ENCODE data around the gene IL1RAP. TPM values are rescaled to one million over a fixed set of nuclear protein-coding genes. Genes with fewer than 3 reads are reported as not detected.

Gene IL1RAP
- total RNA-seq, 1 donor from 2014 or later = 32.0 TPM

GRCh38 chr3:190577225-190577624 is 63.3 kb downstream of the IL1RAP start:
- DNase-seq (ENCODE audit: low spot score) = no peak

DNA sequence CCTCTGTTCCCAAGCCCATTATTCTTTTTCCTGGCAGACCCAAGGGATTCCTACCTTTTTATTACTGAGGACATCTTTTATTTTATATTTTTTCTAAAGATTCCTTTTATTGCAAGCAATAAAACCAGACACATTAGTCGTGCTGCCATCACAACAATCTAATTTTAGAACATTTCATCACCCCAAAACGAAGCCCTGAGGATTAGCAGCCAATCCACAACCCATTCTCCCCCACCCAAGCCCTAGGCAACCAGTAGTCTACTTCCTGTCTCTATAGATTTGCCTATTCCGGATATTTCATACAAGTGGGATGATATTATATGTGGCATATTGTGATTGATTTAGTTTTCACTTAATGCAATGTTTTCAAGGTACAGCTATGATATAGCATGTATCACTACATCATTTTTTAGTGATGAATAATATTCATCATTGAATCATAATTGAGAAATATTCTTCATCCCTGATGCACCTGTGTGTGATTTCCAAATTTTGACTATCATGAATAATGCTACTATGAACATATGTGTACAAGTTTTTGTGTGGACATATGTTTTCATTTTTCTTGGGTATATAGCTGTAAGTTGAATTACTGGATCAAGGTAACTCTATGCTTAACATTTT is 65.7 kb downstream of the IL1RAP start:
- DNase-seq (ENCODE audit: low spot score) = no peak

GRCh38 chr3:190580417-190580816 is 66.5 kb downstream of the IL1RAP start:
- no peak for DNase-seq (ENCODE audit: low spot score)

DNA sequence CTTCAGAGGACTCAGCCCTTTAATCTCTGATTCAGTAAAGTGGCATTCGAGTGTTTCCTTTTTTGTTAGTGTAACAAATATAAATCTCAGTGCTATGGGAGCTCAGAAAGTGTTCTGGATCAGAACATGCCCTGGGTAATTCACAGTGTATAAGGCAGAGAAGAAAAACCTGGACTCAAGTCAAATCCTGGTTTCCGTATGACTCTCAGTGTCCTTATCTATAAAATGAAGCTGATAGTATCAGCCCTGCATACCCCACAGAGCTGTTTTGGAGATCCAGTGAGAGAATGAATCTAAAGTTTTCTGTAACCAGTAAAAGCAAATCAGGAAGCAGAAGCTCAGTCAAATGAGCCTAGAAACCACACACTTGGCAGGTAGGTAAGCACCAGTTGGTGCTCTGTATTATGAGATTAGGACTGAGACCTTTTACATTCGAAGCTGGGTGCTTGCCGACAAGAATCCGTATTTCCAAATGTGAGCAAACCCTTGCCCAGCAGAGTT is 67.2 kb downstream of the IL1RAP start:
- DNase-seq (ENCODE audit: low spot score) = no peak

- DNase-seq (ENCODE audit: low spot score) = no peak
Observed at GRCh38 chr3:190582667-190583066, 68.8 kb downstream of the IL1RAP start.

DNA sequence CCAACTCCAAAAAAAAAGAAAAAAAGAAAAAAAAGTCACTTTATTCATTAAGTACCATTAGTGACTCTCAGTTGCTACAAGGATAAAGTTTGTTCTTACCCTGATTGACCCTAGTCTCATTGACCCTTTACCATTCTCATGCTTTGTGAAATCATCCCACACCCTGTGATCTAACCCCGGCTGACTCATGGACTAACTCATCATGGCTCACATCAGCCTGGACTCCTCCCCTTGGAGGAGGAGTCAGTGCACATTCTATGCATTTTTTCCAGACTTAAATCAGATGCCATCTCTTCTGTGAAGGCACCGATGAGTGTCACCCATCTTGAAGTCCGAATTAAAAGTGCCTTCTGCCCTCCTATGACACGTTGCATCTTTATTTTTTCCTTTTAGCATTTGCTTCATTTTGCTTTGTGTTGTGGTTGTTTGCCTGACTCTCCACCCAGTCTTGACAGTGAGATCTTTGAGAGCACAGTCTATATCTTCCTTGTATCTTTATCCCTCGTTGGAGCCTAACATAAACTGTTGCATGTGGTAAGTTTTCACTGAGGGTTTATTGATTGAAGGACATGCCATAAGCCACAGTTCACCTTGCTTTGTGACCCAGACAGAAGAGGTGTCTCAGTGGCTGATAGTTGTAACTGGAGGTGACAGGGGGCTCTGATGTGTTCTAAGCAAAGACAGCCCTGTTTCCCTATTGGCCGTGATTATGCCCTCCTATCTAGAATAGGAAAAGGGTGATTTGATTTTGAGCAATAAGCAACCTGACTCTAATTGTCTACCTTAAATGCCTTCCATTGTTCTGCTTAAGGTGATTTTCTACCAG is 72.1 kb downstream of the IL1RAP start:
- no peak for DNase-seq (ENCODE audit: low spot score)

GRCh38 chr3:190586631-190587011 is 72.7 kb downstream of the IL1RAP start:
- DNase-seq (ENCODE audit: low spot score) = no peak

DNA sequence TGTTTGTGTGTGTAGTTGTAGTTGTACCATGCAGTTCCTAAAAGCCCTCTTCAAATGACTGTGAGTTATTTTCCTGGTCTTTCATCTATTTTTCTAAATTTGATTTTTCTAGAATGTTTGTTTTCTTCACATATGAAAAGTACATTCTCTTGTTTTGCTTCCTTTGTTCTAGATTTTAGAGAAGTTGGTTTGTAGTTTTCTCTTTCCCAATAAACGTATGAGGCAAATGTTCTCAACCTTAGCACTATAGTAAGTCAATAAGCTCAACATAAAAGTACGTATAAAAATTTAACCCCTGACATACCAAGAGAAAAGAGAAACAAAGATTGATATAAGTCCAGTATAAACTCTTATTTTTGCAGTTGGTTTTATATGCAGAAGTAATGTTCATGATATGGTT is 74.7 kb downstream of the IL1RAP start:
- no peak for DNase-seq (ENCODE audit: low spot score)

DNA sequence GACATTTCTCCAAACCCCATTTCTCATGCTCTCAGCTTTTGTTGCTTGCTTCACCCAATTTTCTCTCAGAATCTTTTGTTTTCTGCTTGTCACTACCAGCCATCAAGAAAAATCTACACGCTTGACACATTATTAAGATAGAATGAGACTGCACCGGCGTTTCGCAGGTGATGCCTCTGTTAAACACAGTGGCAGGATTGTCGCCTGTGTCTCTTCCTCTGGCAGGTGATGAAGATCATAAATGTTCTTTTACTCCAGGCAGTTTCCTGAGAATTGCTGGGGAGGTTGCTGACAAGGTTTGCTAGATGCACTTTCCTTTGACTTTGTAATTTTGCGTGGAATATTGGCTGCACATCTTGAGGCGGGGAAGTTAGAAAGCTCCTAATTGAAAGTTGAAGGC is 75.4 kb downstream of the IL1RAP start:
- no peak for DNase-seq (ENCODE audit: low spot score)

GRCh38 chr3:190591080-190591479 is 77.2 kb downstream of the IL1RAP start:
- DNase-seq (ENCODE audit: low spot score) = no peak

DNA sequence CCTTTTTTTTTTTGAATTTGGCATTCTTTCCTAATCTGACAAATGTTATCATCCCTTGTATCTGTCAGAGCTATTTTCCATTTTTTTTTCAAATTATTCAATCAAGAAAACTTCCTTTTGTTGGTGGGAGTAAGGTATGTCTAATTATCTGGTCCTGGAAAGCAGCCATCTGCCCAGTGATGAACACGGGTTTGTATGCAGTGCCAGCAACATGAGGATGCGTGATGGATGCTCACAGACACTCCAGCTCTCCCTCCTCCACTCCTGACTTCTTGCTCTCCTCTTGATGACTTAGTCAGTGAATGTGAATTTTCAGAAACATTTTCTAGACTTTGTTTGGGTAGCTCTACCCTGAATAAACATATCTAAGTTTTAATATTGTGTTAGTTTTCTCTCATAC is 79.2 kb downstream of the IL1RAP start:
- DNase-seq (ENCODE audit: low spot score) = no peak

- DNase-seq (ENCODE audit: low spot score) = no peak
Observed at GRCh38 chr3:190594171-190594570, 80.3 kb downstream of the IL1RAP start.

DNA sequence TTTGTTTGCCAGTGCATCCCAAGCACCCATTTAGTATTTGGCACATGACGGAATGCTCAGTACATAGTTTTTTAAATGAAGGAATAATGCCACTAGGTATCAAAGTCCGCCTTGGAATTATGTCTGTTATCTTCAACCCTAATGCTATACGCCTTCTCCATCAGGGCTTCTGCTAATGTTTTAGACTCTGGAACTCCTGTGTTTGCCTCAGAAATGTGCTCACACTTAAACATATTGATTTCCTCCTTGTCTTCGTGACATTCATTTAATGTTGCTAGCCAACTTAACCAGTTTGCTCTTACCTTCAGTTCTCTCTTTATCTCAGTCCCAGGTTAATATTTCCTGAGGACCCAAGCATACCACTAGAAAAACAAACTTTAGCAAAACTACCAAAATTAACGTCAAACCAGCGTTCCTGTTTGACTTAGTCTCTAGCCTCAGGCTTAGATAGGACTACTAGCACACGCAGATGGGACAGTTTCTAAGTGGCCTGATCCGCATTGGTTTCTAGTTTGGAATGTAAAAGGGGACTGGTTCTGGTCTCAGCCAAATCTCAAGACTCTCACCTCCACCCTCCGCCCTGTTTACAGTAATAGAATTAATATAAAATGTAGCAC is 81.4 kb downstream of the IL1RAP start:
- no peak for DNase-seq (ENCODE audit: low spot score)

DNA sequence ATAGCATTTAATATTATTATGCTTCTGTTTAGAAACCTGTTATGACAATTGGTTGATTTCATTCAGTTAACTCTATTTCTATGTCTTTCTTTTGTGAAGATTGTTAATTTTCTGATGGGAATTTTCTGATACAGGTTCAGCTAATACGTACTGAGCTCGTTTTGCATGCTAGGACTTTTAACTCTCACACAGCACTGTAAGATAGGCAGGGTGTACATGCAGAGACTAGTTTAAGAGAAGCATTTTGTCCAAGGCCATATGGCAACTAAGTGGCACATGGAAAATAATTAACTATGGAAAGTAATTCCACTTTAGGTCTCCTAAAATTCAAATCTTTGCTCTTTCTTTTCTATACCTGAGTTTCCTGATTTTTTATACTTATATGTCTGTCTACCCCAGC is 81.9 kb downstream of the IL1RAP start:
- DNase-seq (ENCODE audit: low spot score) = no peak

GRCh38 chr3:190596349-190597285 is 82.7 kb downstream of the IL1RAP start:
- no peak for DNase-seq (ENCODE audit: low spot score)

DNA sequence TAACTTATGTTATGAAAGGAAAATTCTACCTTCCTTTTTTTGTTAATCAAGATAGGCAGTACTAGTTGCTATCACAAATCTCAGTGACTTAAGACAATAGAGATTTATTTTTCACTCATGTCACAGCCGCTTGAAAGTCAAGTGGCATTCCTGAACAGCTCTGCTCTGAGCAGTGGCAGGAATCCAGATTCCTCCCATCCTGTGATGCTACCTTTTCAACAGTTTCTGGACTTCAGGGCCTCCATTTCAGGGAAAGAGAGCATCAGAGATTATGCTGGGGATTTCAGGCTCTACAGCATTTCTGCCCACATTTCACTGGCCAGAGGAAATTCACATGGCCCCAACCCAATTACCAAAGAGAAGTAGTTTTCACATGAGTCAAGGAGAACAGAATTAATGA is 83.4 kb downstream of the IL1RAP start:
- no peak for DNase-seq (ENCODE audit: low spot score)

DNA sequence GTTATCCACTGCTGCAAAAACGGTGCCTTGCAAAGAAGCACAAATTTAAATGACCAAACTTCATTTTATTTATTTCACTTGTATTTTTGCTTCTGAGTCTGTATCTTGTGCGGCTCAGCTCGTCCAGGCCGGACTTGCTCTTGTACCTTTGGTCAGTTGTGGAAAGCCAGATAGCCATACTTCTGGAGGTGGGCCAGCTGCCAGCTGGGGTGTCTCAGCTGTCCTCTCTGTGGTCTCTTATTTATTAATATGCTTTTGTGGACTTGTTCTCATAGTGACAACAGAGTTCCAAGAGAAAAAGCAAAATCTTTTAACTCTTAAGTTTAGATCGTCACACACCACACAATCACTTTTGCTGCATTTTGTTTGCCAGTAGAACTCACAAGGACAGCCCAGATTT is 87.7 kb downstream of the IL1RAP start:
- DNase-seq (ENCODE audit: low spot score) = no peak

- no peak for DNase-seq (ENCODE audit: low spot score)
Observed at GRCh38 chr3:190605385-190605784, 91.5 kb downstream of the IL1RAP start.

GRCh38 chr3:190606596-190606995 is 92.7 kb downstream of the IL1RAP start:
- no peak for DNase-seq (ENCODE audit: low spot score)

DNA sequence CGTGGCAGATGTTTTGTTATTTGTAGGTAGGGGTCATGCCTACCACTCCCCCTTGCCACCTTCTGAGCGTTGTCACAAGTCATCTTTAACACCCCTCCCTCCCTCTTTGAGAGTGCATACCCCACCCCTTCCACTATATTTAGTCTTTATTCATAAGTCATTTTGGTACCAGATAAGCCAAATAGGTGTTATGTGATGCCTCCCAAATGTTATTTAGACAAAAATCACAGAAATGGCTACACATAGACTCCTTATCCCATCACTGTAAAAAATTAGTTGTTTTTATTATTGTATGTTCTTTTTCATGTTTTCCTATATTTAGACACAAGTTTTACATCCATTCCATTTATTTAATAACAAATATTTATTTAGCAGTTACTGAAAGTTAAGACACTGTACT is 93.1 kb downstream of the IL1RAP start:
- no peak for DNase-seq (ENCODE audit: low spot score)

GRCh38 chr3:190608850-190609589 is 95.1 kb downstream of the IL1RAP start:
- no peak for DNase-seq (ENCODE audit: low spot score)
